Breast epithelium (tissue), 4 donors: ENCODE data around the gene RUNDC3A. TPM values are rescaled to one million over a fixed set of nuclear protein-coding genes. Genes with fewer than 3 reads are reported as not detected.

ENCODE experiments used
- DNase-seq, 2 donors: peaks; one replicate each; pipeline ENCODE4 v3.0.0-alpha.2; 2019; ENCODE audit warnings: low spot score in 2 of 2
- H3K27ac ChIP-seq, 2 donors: fragments of 200-600 bp; sonication (generic) in 1 of 2; one replicate each; pipeline ENCODE4 v1.5.1; 2016 to 2019; ENCODE audit warnings: mild to moderate bottlenecking in 1 of 2
- H3K27me3 ChIP-seq, 2 donors: fragments of 200-600 bp; sonication (generic) in 1 of 2; one replicate each; pipeline versions ENCODE4 v1.5.1 to v1.6.0; 2017 to 2019; ENCODE audit warnings: control low read depth in 1 of 2, mild to moderate bottlenecking in 1 of 2
- H3K36me3 ChIP-seq: fragments of 200-600 bp; one replicate; pipeline ENCODE4 v1.5.1; 2019
- H3K4me1 ChIP-seq, 2 donors: fragments of 200-600 bp; sonication (generic); one replicate each; pipeline ENCODE4 v1.5.1; 2016 to 2019; ENCODE audit warnings: control low read depth in 1 of 2
- H3K4me3 ChIP-seq, 3 donors: fragments of 200-600 bp; sonication (generic); 1 replicate in 2 of 3; 2 replicates in 1 of 3; pipeline ENCODE4 v1.5.1; 2016 to 2019; ENCODE audit warnings: mild to moderate bottlenecking in 3 of 3, moderate library complexity in 2 of 3
- H3K9me3 ChIP-seq, 2 donors: fragments of 200-600 bp; sonication (generic) in 1 of 2; one replicate each; pipeline ENCODE4 v1.5.1; 2016 to 2019; ENCODE audit warnings: control low read depth in 1 of 2
- CTCF ChIP-seq, 3 donors: fragments of 450-650 bp; IDR thresholded peaks; one replicate each; pipeline ENCODE4 v1.5.1; 2016 to 2017; ENCODE audit warnings: antibody characterized with exemption in 3 of 3, mild to moderate bottlenecking in 3 of 3, moderate library complexity in 3 of 3
- POLR2A ChIP-seq: fragments of 450-650 bp; IDR thresholded peaks from one replicate; pipeline ENCODE4 v1.6.1; 2016; ENCODE audit warnings: antibody characterized with exemption, mild to moderate bottlenecking, moderate library complexity
- POLR2AphosphoS5 ChIP-seq, 3 donors: sonication (generic); formaldehyde crosslinking; IDR thresholded peaks; one replicate each; pipeline ENCODE4 v1.6.1; 2017; ENCODE audit warnings: antibody characterized with exemption in 3 of 3
- intact Hi-C: fragments of 100-400 bp; cut with DNase I; formaldehyde crosslinking; loops from one replicate; pipeline ENCODE4 v1.15.1; 2023; ENCODE audit warnings: low total_unique reads
- total RNA-seq, 3 donors: library from RNA; depleted of rRNA; stranded (reverse); fragments of >200 nt; gene quantifications; one replicate each; pipeline ENCODE4 v1.1.0, GENCODE V29; 2016

RUNDC3A gene
- total RNA-seq, 3 donors from 2014 or later = 0.48 to 1.6 TPM; not detected in 1

- Histone ChIP-seq H3K9me3 (no peaks in the 10 kb centered on the region), H3K4me3 (no peak overlapping the region), H3K36me3 (no peaks in the 10 kb centered on the region), H3K27ac (no peak overlapping the region), H3K27me3 (no peaks in the 10 kb centered on the region), H3K4me1 (no peaks in the 10 kb centered on the region)
- no peak for TF ChIP-seq POLR2A
- TF ChIP-seq CTCF (IDR thresholded peaks at IDR 0.05) = no peak
- no peak for TF ChIP-seq POLR2AphosphoS5 (IDR thresholded peaks at IDR 0.05)
- intact Hi-C loops = no loop called here
- no peak for DNase-seq
Measured at GRCh38 chr17:44279346-44279665, 29.1 kb upstream of the RUNDC3A start.

GRCh38 chr17:44279666-44280391 is 28.6 kb upstream of the RUNDC3A start:
- Histone ChIP-seq H3K9me3 (no peaks in the 10 kb centered on the region), H3K4me1 (no peaks in the 10 kb centered on the region), H3K4me3 (no peak overlapping the region), H3K36me3 (no peaks in the 10 kb centered on the region), H3K27ac (peak overlapping the region in 1 of 2 donors; percentile 77), H3K27me3 (no peaks in the 10 kb centered on the region)
- DNase-seq = peak in 1 of 2 donors; percentile 32
- TF ChIP-seq POLR2AphosphoS5 (IDR thresholded peaks at IDR 0.05) (no peak), POLR2A (no peak), CTCF (IDR thresholded peaks at IDR 0.05) (no peak)
- intact Hi-C loops = no loop called here

DNA sequence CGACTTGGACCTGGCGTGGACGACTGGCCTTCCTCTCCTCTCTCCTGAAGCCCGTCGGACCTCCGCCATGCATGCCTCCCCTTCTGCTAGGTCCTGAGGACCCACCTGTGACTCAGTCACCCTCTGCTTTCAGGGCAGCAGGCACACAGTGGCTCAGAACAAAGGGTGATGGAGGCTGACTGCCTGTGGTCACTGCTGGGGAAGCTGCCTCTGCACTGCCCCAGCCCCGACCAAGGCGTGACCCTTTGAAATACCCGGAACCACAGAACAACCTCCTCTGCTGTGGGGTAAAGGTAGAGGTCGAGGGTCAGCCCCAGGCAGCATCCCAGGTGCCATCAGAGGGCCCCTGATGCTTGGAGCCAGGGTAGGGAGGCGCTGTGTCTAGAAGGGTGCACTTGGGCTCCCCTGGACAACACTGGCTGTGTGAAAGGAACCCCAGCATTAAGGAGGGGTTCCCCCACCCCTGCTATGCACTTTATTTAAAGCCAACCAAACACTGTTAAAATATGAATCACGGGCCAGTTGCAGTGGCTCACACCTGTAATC is 27.9 kb upstream of the RUNDC3A start:
- Histone ChIP-seq H3K4me3 (no peak overlapping the region), H3K27ac (peak overlapping the region in 1 of 2 donors; percentile 77)

GRCh38 chr17:44281570-44281969 is 26.8 kb upstream of the RUNDC3A start:
- Histone ChIP-seq H3K36me3 (no peaks in the 10 kb centered on the region), H3K4me3 (no peak overlapping the region), H3K27ac (no peak overlapping the region), H3K4me1 (no peaks in the 10 kb centered on the region), H3K27me3 (no peaks in the 10 kb centered on the region), H3K9me3 (no peaks in the 10 kb centered on the region)
- intact Hi-C loops = no loop called here
- DNase-seq = no peak
- no peak for TF ChIP-seq CTCF (IDR thresholded peaks at IDR 0.05)
- TF ChIP-seq POLR2A = no peak
- TF ChIP-seq POLR2AphosphoS5 (IDR thresholded peaks at IDR 0.05) = no peak

More for the DNA sequence above, 27.9 kb upstream of the RUNDC3A start:
- no peak for DNase-seq
- Histone ChIP-seq H3K4me1 (no peaks in the 10 kb centered on the region), H3K27me3 (no peaks in the 10 kb centered on the region), H3K9me3 (no peaks in the 10 kb centered on the region), H3K36me3 (no peaks in the 10 kb centered on the region)
- TF ChIP-seq POLR2AphosphoS5 (IDR thresholded peaks at IDR 0.05) = no peak
- no peak for TF ChIP-seq CTCF (IDR thresholded peaks at IDR 0.05)
- no peak for TF ChIP-seq POLR2A
- intact Hi-C loops = no loop called here

GRCh38 chr17:44282264-44282663 is 26.1 kb upstream of the RUNDC3A start:
- DNase-seq = no peak
- intact Hi-C loops = no loop called here
- no peaks in the 10 kb centered on the region for H3K27me3 ChIP-seq
- H3K27ac ChIP-seq = no peak overlapping the region
- TF ChIP-seq POLR2AphosphoS5 (IDR thresholded peaks at IDR 0.05) (no peak), CTCF (IDR thresholded peaks at IDR 0.05) (no peak), POLR2A (no peak)
- H3K4me3 ChIP-seq = no peak overlapping the region
- no peaks in the 10 kb centered on the region for H3K4me1 ChIP-seq
- H3K36me3 ChIP-seq = no peaks in the 10 kb centered on the region
- H3K9me3 ChIP-seq = no peaks in the 10 kb centered on the region
